A673 (cell line): Measurements from ENCODE around the gene LSM8.

Experiments used
- EZH2 ChIP-seq: fragments of 200-600 bp; sonication (generic); IDR thresholded peaks from 2 replicates; pipeline ENCODE4 v1.6.1; 2017; ENCODE audit warnings: borderline replicate concordance, low read depth, mild to moderate bottlenecking, mixed read lengths, antibody characterized with exemption, low read length; ENCODE audit not compliant: poor library complexity, severe bottlenecking
- TF ChIP-seq, protein P1 (sequence below): fragments of 300-800, 200-600 bp; sonication (generic); conservative IDR thresholded peaks from 2 replicates; pipeline ENCODE4 v1.5.1; 2017; ENCODE audit warnings: low read depth, mild to moderate bottlenecking, antibody characterized with exemption, low read length, moderate library complexity, mixed read lengths

GRCh38 chr7:118149394-118149793 lies 34.6 kb upstream of the LSM8 start:
- TF ChIP-seq, protein P1, sequence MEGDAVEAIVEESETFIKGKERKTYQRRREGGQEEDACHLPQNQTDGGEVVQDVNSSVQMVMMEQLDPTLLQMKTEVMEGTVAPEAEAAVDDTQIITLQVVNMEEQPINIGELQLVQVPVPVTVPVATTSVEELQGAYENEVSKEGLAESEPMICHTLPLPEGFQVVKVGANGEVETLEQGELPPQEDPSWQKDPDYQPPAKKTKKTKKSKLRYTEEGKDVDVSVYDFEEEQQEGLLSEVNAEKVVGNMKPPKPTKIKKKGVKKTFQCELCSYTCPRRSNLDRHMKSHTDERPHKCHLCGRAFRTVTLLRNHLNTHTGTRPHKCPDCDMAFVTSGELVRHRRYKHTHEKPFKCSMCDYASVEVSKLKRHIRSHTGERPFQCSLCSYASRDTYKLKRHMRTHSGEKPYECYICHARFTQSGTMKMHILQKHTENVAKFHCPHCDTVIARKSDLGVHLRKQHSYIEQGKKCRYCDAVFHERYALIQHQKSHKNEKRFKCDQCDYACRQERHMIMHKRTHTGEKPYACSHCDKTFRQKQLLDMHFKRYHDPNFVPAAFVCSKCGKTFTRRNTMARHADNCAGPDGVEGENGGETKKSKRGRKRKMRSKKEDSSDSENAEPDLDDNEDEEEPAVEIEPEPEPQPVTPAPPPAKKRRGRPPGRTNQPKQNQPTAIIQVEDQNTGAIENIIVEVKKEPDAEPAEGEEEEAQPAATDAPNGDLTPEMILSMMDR, result no peak
- TF ChIP-seq EZH2, result no peak
